Small intestine (tissue), 7 donors: ENCODE data around the gene STEEP1. TPM values are rescaled to one million over a fixed set of nuclear protein-coding genes. Genes with fewer than 3 reads are reported as not detected.
A peak's percentile ranks its signal among the peaks of the same experiment; 100 is the strongest.
"Not testable (repeated sequence)": the region's sequence is repeated elsewhere in the genome, so short reads cannot be mapped to it uniquely, and the experiment has no call there.

ENCODE experiments used
- DNase-seq, 2 donors: peaks; one replicate each; pipeline versions ENCODE4 v3.0.0 to v3.0.0-alpha.2; 2013
- FAIRE-seq: peaks from 2 replicates; lab custom pipeline; 2012; peaks lifted over from hg19 to GRCh38; lab: Jason Lieb, UNC
- H3K27ac ChIP-seq, 3 donors: one replicate each; pipeline ENCODE4 v1.5.1; 2013; ENCODE audit warnings: low read length in 2 of 3, mild to moderate bottlenecking in 2 of 3, control low read depth in 1 of 3, inconsistent platforms in 1 of 3, low read depth in 1 of 3, moderate library complexity in 1 of 3
- H3K27me3 ChIP-seq, 3 donors: one replicate each; pipeline ENCODE4 v1.6.1; 2013; ENCODE audit warnings: low read length in 3 of 3, inconsistent platforms in 1 of 3; ENCODE audit not compliant: control insufficient read depth in 3 of 3, insufficient read depth in 3 of 3
- H3K36me3 ChIP-seq, 3 donors: one replicate each; pipeline ENCODE4 v1.6.1; 2013; ENCODE audit warnings: low read length in 3 of 3, inconsistent platforms in 1 of 3, low read depth in 1 of 3, mild to moderate bottlenecking in 1 of 3, moderate library complexity in 1 of 3; ENCODE audit not compliant: control insufficient read depth in 3 of 3, insufficient read depth in 2 of 3
- H3K4me1 ChIP-seq, 3 donors: one replicate each; pipeline ENCODE4 v1.6.1; 2013; ENCODE audit warnings: low read length in 2 of 3, inconsistent platforms in 1 of 3, low read depth in 1 of 3, mild to moderate bottlenecking in 1 of 3, moderate library complexity in 1 of 3; ENCODE audit not compliant: control insufficient read depth in 3 of 3, insufficient read depth in 2 of 3
- H3K4me3 ChIP-seq, 3 donors: one replicate each; pipeline ENCODE4 v1.5.1; 2013; ENCODE audit warnings: low read length in 3 of 3, control low read depth in 1 of 3, inconsistent platforms in 1 of 3, low read depth in 1 of 3, mild to moderate bottlenecking in 1 of 3, moderate library complexity in 1 of 3
- H3K9me3 ChIP-seq, 2 donors: one replicate each; pipeline ENCODE4 v1.6.1; 2013; ENCODE audit warnings: low read depth in 1 of 2, low read length in 1 of 2; ENCODE audit not compliant: control insufficient read depth in 2 of 2, insufficient read depth in 1 of 2
- WGBS, 3 donors: extraction: QIAGEN DNeasy Blood & Tissue Kit; methylation state at CpG; one replicate each; pipeline ENCODE4 v1.1.7; 2013; 5-methylcytosine and 5-hydroxymethylcytosine counted together
- polyA plus RNA-seq, 4 donors: library from polyadenylated mRNA; stranded (reverse) in 3 of 4; unstranded in 1 of 4; fragments of 200-250 nt in 3 of 4; fragments of 120-200 nt in 1 of 4; gene quantifications; one replicate each; pipeline versions ENCODE4 v1.2.1 to v1.2.3, GENCODE V29; 2013
- donor health status: healthy with polysubstance abuse.
- donor health status: control.
- donor health status: control.
- donor health status: Bipolar disorder and iron deficiency.
- donor health status: healthy.

The STEEP1 gene
- polyA plus RNA-seq, 4 donors, result 14.1 to 25.7 (median 20.4) TPM

DNA sequence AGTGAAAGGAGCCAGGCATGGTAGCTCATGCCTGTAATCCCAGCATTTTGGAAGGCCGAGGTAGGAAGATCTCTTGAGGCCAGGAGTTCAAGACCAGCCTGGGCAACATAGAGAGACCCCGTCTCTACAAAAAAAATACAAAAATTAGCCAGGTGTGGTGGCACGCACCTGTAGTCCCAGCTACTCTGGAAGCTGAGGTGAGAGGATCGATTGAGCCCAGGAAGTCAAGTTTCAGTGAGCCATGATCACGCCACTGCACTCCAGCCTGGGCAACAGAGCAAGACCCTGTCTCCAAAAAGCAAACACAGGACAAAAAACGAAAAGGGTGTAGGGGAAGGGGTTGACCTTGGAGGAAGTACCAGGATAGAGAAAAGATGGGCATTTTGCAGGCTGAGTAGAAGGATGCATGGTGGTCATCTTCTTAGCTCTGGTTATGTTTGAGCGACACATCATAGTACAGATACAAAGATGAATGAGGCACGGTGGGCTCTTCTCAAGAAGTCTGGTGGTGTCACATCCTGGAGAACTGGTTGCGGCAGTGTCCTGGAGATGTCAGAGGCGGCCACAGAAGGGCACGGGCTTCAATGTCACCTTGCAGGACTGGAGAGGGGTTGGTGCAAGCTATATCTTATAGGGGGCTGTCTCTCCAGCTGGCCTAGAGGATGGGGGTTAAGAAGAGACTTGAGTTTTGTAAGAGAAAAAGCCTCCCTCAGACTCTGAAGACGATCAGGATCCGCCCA, 65.0 kb downstream of the STEEP1 start:
- Histone ChIP-seq H3K27me3 (no peaks in the 10 kb centered on the region), H3K9me3 (no peaks in the 10 kb centered on the region), H3K4me1 (peaks cover 2 to 33% (median 2%) of the 10 kb centered on the region in 3 donors), H3K27ac (peak overlapping the region; percentile 29 to 71 (median 50)), H3K4me3 (no peak overlapping the region), H3K36me3 (no peaks in the 10 kb centered on the region)
- DNase-seq (no peak), FAIRE-seq (no peak)
- 79 to 90% (median 86%) methylated on average over 13 of the region's 13 CpGs for WGBS, 3 donors

- no peaks in the 10 kb centered on the region for H3K27me3 ChIP-seq
- 17 to 46% (median 31%) methylated on average over 1 of the region's 1 CpG for WGBS, 3 donors
- H3K27ac ChIP-seq, result peak overlapping the region in 2 of 3 donors; percentile 61 to 76
- H3K4me3 ChIP-seq, result no peak overlapping the region
- H3K9me3 ChIP-seq, result no peaks in the 10 kb centered on the region
- no peak for FAIRE-seq
- peaks cover 0 to 26% (median 2%) of the 10 kb centered on the region in 3 donors for H3K4me1 ChIP-seq
- no peak for DNase-seq
- H3K36me3 ChIP-seq, result no peaks in the 10 kb centered on the region
These were observed 68.0 kb downstream of the STEEP1 start for GRCh38 chrX:119497185-119497584.

GRCh38 chrX:119495734-119496726, 69.2 kb downstream of the STEEP1 start:
- H3K4me1 ChIP-seq, result peaks cover 0 to 21% (median 2%) of the 10 kb centered on the region in 3 donors
- WGBS, 3 donors, result 27 to 51% (median 45%) methylated on average over 10 of the region's 10 CpGs
- no peaks in the 10 kb centered on the region for H3K36me3 ChIP-seq
- no peaks in the 10 kb centered on the region for H3K27me3 ChIP-seq
- H3K9me3 ChIP-seq, result no peaks in the 10 kb centered on the region
- FAIRE-seq (no peak), DNase-seq (peak; percentile 58 to 83)
- peak overlapping the region; percentile 74 to 91 (median 85) for H3K27ac ChIP-seq
- no peak overlapping the region for H3K4me3 ChIP-seq

GRCh38 chrX:119493851-119494495, 71.2 kb downstream of the STEEP1 start:
- DNase-seq, H3K27me3 ChIP-seq, FAIRE-seq, H3K4me3 ChIP-seq, H3K36me3 ChIP-seq, H3K9me3 ChIP-seq: not testable (repeated sequence)
- peaks cover 0 to 21% (median 2%) of the 10 kb centered on the region in 3 donors for H3K4me1 ChIP-seq
- WGBS, 3 donors, result 65 to 83% (median 82%) methylated on average over 9 to 10 of the region's 10 CpGs
- H3K27ac ChIP-seq, result peak overlapping the region; percentile 79 to 88 (median 85)

GRCh38 chrX:119492463-119492862, 72.7 kb downstream of the STEEP1 start:
- DNase-seq (no peak), FAIRE-seq (no peak)
- no peak overlapping the region for H3K27ac ChIP-seq
- no peaks in the 10 kb centered on the region for H3K27me3 ChIP-seq
- H3K36me3 ChIP-seq, result no peaks in the 10 kb centered on the region
- WGBS, 3 donors, result 65 to 100% (median 90%) methylated on average over 2 of the region's 2 CpGs
- H3K4me1 ChIP-seq, result peaks cover 0 to 21% (median 2%) of the 10 kb centered on the region in 3 donors
- no peak overlapping the region for H3K4me3 ChIP-seq
- no peaks in the 10 kb centered on the region for H3K9me3 ChIP-seq

DNA sequence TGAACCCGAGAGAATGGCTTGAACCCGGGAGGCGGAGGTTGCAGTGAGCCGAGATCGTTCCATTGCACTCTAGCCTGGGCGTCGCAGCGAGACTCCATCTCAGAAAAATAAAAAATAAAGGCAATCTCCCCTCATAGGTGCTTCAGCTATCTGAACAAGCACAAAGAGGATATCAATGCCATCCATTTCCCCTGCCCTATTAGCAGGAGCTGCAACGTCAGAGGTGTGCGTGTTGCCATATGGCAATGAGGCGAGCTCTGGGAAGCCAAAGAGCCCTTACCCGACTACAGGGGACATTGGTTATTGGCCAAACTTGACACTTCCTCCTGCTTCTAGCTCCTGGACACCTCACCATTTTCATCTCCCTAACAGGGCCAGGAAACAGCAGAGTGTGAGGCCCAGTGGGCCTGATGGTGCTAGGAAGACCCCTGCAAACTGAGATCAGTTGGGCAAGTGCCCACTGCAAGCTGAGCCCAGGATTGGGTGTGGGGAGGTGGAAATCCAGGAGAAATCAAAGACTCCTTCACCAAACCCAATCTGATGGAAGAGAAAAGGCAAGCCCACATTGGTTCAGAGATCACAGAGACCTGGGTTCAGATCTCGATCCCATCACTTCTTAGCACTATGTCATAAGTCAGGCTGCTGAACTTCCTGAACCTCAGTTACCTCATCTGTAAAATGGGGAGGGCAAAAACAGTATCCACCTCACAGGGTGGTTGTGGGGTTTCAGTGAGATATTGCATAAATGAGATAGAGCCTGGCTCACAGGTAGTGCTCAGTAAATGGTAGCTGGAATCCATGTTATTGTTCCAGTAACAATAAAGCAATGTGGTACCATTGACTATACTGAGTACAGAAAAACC, 75.8 kb downstream of the STEEP1 start:
- Histone ChIP-seq H3K27me3 (no peaks in the 10 kb centered on the region), H3K4me1 (peaks cover 0 to 4% (median 0%) of the 10 kb centered on the region in 3 donors), H3K4me3 (no peak overlapping the region), H3K9me3 (no peaks in the 10 kb centered on the region), H3K36me3 (no peaks in the 10 kb centered on the region), H3K27ac (no peak overlapping the region)
- 58 to 79% (median 68%) methylated on average over 13 of the region's 13 CpGs for WGBS, 3 donors
- FAIRE-seq, result no peak
- DNase-seq, result no peak

DNA sequence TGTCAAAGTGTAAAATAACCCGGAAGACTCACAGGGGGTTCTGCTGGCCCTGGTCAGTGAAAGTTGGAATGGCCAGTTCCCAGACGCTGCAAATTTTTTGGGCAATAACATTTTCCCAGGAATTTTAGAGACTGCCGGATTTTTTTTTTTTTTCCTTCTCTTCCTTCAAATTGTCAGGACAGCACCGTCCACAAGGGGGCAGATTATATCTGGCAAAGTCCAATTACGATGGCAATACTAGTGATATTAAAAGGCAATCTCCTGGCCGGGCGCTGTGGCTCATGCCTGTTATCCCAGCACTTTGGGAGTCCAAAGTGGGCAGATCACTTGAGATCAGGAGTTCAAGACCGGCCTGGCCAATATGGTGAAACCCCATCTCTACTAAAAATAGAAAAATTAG, 76.5 kb downstream of the STEEP1 start:
- Histone ChIP-seq H3K9me3 (no peaks in the 10 kb centered on the region), H3K27me3 (no peaks in the 10 kb centered on the region), H3K36me3 (no peaks in the 10 kb centered on the region), H3K4me3 (no peak overlapping the region), H3K27ac (no peak overlapping the region), H3K4me1 (no peaks in the 10 kb centered on the region)
- FAIRE-seq, result no peak
- WGBS, 3 donors, result 6 to 17% (median 10%) methylated on average over 8 of the region's 8 CpGs
- peak; percentile 62 to 69 for DNase-seq
